ENCODE data around the gene ITPR1.

The ITPR1 gene

DNA sequence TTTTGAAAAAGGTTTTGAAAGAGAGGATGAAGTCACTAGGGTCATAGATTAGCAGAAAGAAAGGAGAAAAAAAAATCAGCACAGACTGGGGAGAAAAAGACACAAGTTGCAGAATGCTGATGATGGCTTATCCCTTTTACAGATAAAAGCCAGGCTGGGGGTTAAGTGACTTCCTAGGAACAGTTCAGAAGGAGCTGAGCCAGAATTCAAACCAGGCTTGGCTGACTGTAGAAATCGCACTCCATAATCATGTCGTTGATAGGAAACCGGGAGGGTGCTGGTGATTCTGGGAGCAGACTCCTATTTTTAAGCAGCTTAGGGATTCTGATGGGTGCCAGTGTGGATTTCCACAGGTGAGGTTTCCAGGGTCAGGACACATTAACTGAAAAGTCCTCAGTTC lies 326.6 kb downstream of the ITPR1 start:
- DNase-seq: no peak

DNA sequence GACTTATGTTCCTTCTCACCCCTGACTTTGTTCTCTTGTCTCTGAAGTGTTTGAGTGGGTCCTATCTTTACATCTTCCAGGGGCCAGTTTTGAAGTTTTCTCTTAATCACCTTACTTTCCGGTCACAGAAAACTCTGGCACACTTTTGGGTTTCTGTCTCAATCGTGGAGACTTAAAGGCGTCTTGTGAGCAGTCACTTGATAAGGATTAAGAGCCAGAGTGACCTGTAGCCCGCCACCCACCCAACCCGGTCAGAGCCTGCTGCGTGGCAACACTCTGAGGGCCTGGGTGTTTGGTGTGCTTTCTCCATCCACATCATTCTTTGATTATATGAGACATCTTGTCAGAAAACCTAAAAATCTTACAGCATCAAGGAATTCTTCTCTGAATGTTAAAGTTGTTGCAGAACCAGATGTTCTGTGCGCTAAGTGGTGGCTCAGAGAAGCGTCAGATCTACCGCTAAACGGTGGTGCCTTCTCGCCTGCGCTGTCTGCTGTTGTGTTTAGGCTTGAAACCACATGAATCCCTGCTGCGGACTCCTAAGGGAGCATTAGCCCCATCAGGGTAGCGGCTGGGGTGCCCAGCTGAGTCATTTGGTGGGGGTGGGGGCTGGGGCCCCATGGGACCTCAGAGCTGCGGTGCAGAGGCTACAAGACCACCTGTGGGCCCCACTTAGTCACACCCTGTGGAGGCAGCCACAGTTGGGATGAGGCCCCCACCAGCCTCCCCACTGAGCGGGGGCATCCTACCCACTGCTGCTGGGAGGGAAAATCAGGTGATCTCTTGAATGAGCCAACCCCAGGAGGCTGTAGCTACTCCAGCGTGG lies 327.4 kb downstream of the ITPR1 start:
- no peak for DNase-seq

- no peak for DNase-seq
Observed at GRCh38 chr3:4821338-4821737, 328.2 kb downstream of the ITPR1 start.

DNA sequence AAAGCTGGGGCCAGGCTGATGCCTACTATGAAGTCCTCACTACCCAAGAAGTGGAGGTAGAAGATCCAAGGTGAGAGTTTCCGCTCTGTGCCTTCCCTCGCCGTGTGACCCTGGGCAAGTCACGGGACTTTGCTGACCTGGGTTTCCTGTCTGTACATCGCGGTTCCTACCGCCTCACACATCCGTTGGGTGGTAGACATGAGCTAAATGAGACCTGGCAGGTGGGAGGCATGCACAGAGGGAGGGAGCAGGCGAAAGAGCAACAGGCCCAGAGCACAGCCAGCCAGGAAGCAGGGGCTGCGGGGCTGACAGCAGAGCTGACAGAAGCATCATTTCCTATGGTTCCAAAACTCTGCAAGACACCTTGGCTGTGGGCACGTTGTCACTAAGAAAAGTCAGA lies 328.8 kb downstream of the ITPR1 start:
- DNase-seq: no peak

DNA sequence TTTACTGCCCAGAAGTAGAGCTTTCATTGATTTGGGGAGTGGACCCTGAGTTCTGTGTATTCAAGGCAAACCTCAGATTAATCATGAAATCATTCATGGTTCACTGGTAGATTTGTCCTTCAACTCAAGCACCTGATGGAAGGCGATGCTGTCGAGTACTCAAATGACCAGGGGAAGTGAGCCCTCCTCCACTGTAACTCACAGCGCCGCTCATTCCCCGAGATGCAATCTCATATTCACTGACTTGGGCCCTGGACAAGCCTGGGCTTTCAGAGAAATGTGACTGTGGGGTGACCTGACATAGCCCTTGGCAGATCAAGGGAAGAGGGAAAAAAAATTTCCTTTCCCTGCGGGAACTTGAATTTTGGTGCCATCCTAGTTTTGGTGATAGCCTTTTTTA lies 329.4 kb downstream of the ITPR1 start:
- DNase-seq: no peak

GRCh38 chr3:4823385-4823784 lies 330.2 kb downstream of the ITPR1 start:
- DNase-seq: no peak

- no peak for DNase-seq
Observed at GRCh38 chr3:4823986-4824925, 331.1 kb downstream of the ITPR1 start.

DNA sequence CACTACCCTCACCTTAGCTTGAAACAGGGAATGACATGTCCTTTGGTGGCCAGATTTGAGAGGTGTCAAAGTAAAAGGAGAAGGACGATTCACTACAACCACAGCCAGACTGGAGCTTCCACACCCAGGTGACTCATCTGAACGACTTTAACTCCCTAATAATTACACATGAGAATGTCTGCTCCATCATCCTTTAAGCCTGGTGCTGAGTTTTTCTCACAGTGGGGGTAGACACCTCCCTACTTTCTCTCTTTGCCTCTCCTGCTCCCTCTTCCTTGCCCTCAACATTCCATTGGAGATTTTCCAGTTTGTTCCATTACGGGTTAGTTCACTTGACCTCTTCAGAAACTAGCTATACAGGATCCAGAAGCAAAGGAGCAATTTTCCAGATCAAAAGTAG lies 331.8 kb downstream of the ITPR1 start:
- no peak for DNase-seq

DNA sequence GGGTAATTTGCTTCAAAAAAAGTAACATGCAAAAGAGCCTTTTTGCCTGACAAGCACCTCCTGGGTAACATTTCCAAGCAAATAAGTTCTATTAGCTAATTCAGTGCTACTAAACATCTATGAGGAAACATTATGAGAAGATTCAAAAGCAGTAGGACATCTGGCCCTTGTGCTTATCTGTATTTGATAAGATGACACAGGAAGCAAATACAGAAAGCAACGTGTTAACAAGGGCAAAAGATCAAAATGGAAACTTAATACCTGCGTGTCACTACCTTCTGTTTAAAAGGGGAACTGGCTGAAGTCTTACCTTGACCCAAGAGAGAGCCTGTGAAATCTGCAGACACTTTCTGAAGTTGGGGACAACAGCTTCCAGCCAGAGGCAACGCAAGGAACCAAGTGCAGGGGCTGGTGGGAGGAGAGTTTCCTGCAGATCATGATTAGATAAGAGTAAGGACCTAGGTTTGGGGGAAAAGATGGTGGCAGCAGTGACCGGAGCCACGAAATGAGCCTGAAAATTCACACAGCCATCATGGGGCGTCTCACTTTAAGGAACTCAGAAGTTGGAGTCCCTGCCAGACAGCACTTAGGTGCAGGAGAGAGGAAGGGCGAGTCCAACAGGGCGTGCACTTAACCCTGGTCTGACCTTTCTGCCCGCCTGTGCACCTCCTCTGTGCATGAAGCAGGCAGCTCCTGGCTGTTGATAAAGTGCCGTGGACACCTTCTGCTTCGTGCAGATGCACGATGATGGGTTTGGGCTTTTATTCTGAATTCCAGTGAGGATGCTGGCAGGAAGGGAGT lies 332.5 kb downstream of the ITPR1 start:
- DNase-seq: no peak

GRCh38 chr3:4826237-4827100 lies 333.3 kb downstream of the ITPR1 start:
- peak; percentile 31 for DNase-seq

GRCh38 chr3:4827767-4828166 lies 334.6 kb downstream of the ITPR1 start:
- no peak for DNase-seq

DNA sequence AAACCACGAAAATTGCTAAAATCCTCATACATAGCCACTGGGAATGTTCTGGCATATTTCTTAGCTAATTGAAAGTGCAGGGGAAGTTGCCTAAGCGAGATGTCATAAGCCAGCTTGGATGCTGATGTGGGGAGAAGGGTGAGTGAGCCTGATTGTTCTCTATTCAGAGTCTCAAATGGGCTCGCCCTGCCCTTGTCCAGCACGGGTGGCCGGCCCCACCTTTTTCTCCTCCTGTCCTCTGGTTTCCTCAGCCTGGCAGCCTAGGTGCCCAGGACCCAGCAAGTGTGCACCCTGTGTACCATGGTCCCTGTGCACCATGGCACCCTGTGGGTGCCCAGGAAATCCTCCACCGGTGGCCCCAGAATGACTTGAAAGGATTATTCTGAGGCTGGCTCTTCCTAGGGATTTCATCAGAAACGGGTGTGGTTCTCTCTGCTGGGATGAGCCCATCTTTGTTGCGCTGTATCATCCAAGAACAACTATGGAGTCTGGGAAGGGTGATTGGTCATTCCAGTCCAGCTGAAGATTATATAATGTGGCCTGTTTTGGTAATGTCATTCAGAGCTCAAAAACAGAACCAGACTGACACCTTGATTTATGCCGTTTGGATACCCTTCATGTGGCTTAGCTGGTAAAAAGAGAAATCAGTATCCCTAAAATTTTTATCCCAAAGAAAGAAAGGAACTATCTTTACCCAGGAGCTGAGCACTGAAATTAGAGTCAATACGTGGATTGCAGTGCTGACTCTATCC lies 335.3 kb downstream of the ITPR1 start:
- no peak for DNase-seq

DNA sequence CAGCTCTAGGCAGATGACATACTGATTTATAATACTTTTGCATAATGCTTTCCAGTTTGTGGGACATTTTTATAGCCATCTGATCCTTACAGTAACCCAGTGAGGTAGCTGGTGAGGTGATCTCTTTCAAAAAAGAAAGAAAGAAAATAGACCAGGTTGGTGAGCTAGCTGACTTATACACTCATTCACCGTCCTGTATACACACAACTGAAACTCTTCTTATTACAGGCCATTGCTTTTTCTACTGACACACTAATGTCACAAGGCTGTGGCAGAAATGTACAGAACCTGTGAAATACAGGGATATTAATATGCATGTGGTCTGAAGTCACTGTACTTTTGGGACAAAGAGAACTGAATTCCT lies 335.9 kb downstream of the ITPR1 start:
- no peak for DNase-seq

DNA sequence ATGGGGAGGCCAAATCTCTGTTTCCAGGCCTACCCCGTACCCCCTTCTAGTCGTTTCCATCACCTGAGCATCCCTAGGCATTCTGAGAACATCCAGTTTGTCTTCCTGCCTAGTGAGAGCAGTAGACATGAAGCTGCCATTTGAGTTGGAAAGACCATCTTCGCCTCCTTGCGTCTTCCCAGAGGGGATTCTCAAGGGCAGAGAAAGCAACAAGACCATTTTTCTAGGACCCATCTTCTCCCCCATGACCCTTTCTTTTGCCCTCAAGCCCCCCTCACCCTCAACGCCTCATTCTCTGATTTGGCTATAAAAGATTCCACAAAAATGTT lies 337.4 kb downstream of the ITPR1 start:
- no peak for DNase-seq

GRCh38 chr3:4831580-4831950 lies 338.4 kb downstream of the ITPR1 start:
- no peak for DNase-seq

- no peak for DNase-seq
Observed at GRCh38 chr3:4833471-4833870, 340.3 kb downstream of the ITPR1 start.

DNA sequence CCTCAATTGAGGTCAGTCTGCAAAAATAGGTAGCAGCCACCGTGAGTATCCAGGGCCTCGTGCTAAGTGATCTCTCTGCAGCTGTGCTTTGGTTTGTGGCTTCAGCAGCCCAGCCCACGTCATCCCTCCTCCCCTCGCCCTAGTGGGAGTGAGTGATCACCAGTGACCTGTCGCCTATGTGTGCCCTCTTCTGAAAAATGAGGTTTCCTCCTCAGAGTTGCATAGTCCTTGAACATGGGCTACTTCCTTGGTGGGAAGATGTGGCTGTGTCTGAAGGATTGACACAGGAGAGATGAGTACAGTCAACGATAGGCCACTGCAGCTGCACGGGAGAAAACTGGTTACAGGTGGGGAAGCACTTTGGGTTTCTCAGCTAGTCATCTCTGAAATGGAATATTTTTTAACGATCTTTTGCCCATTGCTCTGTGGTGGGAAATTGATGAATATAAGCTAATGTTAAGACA lies 341.3 kb downstream of the ITPR1 start:
- no peak for DNase-seq

GRCh38 chr3:4835616-4836043 lies 342.5 kb downstream of the ITPR1 start:
- DNase-seq: no peak

DNA sequence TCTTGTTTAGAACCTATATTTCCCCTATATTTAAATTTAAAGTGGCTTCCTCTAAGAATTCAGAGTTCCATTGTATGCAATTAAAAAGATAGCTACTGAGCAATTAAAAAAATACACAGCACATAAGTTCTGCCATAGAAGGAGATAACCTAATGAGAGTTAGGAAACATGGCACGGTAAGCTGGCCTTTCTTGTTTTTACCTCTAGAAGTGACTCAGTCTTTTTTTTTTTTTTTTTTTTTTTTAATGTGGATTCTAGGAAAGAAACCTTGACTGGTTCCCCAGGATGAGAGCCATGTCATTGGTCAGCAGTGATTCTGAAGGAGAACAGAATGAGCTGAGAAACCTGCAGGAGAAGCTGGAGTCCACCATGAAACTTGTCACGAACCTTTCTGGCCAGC lies 343.4 kb downstream of the ITPR1 start:
- DNase-seq: no peak

DNA sequence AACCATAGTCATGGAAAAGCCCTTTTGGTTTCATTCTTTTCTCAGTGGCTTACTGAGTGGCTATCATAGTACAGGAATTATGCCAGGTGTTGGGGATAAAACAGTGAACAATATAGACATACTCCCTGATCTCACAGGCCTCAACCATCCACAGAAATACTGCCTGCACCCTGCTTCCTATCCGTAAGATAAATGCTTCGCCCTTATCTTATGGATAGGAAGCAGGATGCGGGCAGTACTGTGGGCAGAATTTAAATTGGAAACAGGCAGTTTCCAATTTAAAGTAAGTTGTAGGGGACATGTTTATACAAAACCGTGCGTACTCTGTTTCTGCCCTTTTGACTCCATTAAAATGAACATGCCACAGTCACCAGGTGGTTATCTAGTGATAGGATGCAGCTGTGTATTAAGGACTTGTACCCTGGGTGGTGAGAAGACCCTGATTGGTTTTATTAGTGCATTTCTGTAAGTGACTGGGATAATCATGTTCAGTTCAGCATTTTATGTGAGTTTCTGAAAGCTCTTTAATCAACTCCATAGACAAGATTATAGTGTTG lies 344.3 kb downstream of the ITPR1 start:
- no peak for DNase-seq

DNA sequence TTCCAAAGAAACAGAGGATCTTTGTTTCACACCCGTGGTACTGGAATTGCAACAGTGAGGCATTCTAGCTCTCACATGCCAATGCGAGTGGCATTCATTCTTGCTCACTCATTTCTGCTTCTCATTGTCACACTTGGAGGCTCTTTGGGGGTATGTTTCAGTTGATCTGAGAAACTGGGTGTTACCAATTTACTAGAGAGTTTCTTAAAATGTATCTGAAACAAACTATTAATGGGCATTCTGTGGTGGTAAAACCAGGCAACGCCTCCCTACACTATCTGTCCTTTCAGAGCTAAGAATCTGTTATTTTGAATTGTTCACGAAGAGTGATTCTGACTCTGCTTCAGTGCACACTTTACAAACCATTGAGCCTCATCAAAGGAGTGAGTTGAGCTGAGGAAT lies 345.5 kb downstream of the ITPR1 start:
- no peak for DNase-seq

All from NCI-H446 treated with DMSO at 0.1 percent for 48 hours (cell line).